HepG2 (cell line): ENCODE measurements around the gene PITHD1. TPM values are rescaled to one million over a fixed set of nuclear protein-coding genes. Genes with fewer than 3 reads are reported as not detected.

Experiments used
- HMGXB3 ChIP-seq: sonication (generic); formaldehyde crosslinking; IDR thresholded peaks from 2 replicates; pipeline ENCODE4 v1.4.0; 2020; ENCODE audit warnings: missing genetic modification reagents, borderline replicate concordance
- NR3C1 ChIP-seq: sonication (generic); formaldehyde crosslinking; IDR thresholded peaks from 2 replicates; pipeline ENCODE4 v1.4.0; 2020; ENCODE audit warnings: missing genetic modification reagents
- PAXIP1 ChIP-seq: sonication (generic); formaldehyde crosslinking; conservative IDR thresholded peaks from 2 replicates; pipeline ENCODE4 v1.4.0; 2020; ENCODE audit warnings: mild to moderate bottlenecking, missing genetic modification reagents, moderate library complexity
- REL ChIP-seq: sonication (generic); formaldehyde crosslinking; conservative IDR thresholded peaks from 2 replicates; pipeline ENCODE4 v1.8.0; 2022; ENCODE audit warnings: mild to moderate bottlenecking, missing genetic modification reagents, moderate library complexity
- SRSF9 ChIP-seq: fragments of 200-400 bp; formaldehyde crosslinking; IDR thresholded peaks from 2 replicates; pipeline ENCODE4 v1.6.1; 2018; ENCODE audit warnings: borderline replicate concordance, mild to moderate bottlenecking, low read depth, low read length; ENCODE audit not compliant: insufficient read depth, poor library complexity, severe bottlenecking
- TFDP2 ChIP-seq: sonication (generic); formaldehyde crosslinking; IDR thresholded peaks from 2 replicates; pipeline ENCODE4 v1.4.0; 2020; ENCODE audit warnings: missing genetic modification reagents
- ZNF124 ChIP-seq: sonication (generic); formaldehyde crosslinking; IDR thresholded peaks from 2 replicates; pipeline ENCODE4 v1.4.0; 2020; ENCODE audit warnings: missing genetic modification reagents
- ZNF143 ChIP-seq: sonication (generic); formaldehyde crosslinking; IDR thresholded peaks from 2 replicates; pipeline ENCODE4 v1.4.0; 2020; ENCODE audit warnings: missing genetic modification reagents
- ZNF24 ChIP-seq: fragments of 450-650 bp; IDR thresholded peaks from 2 replicates; pipeline ENCODE4 v1.6.1; 2017; ENCODE audit warnings: antibody characterized with exemption, mild to moderate bottlenecking
- ZNF580 ChIP-seq: IDR thresholded peaks from 2 replicates; pipeline ENCODE4 v1.6.1; 2016; ENCODE audit warnings: low read depth, borderline replicate concordance
- ZNF670 ChIP-seq: sonication (generic); formaldehyde crosslinking; IDR thresholded peaks from 2 replicates; pipeline ENCODE4 v1.8.0; 2022; ENCODE audit warnings: mild to moderate bottlenecking, missing genetic modification reagents, borderline replicate concordance
- ZNF674 ChIP-seq: sonication (generic); formaldehyde crosslinking; IDR thresholded peaks from 2 replicates; pipeline ENCODE4 v1.5.0; 2020; ENCODE audit warnings: low read depth, mild to moderate bottlenecking, missing genetic modification reagents
- polyA plus RNA-seq, 8 experiments: library from polyadenylated mRNA; depleted of rRNA in 3 of 8; stranded (reverse) in 7 of 8; unstranded in 1 of 8; fragments of >200 nt; fragmentation: Illumina TruSeq in 4 of 8; extraction: Trizol in 4 of 8; gene quantifications; 2 replicates each; pipeline versions ENCODE4 v1.2.1 to v1.2.3, GENCODE V29; 2011 to 2016; ENCODE audit warnings: low read depth in 4 of 8, missing spikeins in 1 of 8, mixed read lengths in 1 of 8; ENCODE audit not compliant: insufficient read depth in 1 of 8
- total RNA-seq, 5 experiments: library from RNA; depleted of rRNA; stranded (reverse); fragments of >200 nt; fragmentation: Illumina TruSeq; extraction: Trizol; gene quantifications; 2 replicates each; pipeline ENCODE4 v1.2.3, GENCODE V29; 2016; ENCODE audit warnings: low read depth in 1 of 5
- TF ChIP-seq, protein P1 (sequence below): sonication (generic); formaldehyde crosslinking; IDR thresholded peaks from 2 replicates; pipeline ENCODE4 v1.4.0; 2020; ENCODE audit warnings: mild to moderate bottlenecking, low read depth, missing genetic modification reagents
- TF ChIP-seq, protein P2 (sequence below): sonication (generic); formaldehyde crosslinking; IDR thresholded peaks from 2 replicates; pipeline ENCODE4 v1.4.0; 2020; ENCODE audit warnings: missing genetic modification reagents

PITHD1 gene
- total and polyA plus RNA-seq, 2 of the 13 experiments (the other 11 are each of a cell fraction or from before 2014, with no cell fraction given): 28.0 to 37.3 TPM

DNA sequence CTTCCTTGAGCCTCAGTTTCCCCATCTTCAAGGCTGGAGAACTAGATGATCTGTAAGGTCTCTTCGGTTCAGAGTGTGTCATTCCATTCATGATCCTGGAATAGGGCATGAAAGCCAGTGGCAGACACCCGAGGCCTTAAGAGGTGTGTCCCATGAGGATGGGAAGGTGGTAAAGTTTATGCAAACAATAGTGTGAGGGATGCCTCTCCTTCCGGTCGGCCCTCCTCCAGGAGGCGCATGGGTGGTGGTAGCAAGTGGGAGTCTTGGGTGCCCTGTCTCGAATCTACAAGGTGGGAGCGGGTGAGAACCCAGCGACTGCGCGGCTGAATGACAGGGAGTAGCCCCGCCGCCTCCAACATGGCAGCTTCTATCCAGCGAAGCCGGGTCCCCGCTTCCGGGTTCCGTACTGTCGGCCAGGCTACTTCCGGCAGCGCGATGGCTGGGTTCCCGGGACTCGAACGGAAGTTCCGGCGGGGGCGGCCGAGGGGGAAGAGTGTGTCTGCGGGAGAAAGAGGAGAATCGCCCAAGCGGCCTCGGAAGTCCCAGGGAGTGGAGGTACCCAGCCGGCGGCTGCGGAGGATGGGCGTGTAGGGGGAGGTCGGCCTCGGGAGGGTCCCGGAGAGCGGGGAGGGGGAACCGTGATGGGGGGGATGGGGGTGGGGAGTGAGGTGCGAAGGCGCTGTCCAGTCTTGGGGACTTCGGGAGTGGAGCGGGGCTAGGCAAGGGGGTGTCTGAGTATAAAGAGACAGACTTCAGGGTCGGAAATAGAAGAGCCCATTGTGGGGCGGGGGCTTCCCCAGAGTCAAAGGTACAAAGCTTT is 12.7 kb downstream of the PITHD1 start, which contains the start of gene LYPLA2 (continued):
- TF ChIP-seq NR3C1 (no peak), ZNF674 (CRISPR knock-in tag) (no peak), ZNF124 (CRISPR knock-in tag) (peak; percentile 56), ZNF580 (CRISPR knock-in tag) (no peak; the same call in 1 of the 2 replicates), REL (no peak), SRSF9 (no peak), TFDP2 (CRISPR knock-in tag) (peak; percentile 38; the same call in 1 of the 2 replicates), ZNF670 (CRISPR knock-in tag) (no peak), HMGXB3 (CRISPR knock-in tag) (no peak), ZNF143 (CRISPR knock-in tag) (peak; percentile 53; the same call in 1 of the 2 replicates), PAXIP1 (CRISPR knock-in tag) (no peak), ZNF24 (no peak)
- TF ChIP-seq, protein P1, sequence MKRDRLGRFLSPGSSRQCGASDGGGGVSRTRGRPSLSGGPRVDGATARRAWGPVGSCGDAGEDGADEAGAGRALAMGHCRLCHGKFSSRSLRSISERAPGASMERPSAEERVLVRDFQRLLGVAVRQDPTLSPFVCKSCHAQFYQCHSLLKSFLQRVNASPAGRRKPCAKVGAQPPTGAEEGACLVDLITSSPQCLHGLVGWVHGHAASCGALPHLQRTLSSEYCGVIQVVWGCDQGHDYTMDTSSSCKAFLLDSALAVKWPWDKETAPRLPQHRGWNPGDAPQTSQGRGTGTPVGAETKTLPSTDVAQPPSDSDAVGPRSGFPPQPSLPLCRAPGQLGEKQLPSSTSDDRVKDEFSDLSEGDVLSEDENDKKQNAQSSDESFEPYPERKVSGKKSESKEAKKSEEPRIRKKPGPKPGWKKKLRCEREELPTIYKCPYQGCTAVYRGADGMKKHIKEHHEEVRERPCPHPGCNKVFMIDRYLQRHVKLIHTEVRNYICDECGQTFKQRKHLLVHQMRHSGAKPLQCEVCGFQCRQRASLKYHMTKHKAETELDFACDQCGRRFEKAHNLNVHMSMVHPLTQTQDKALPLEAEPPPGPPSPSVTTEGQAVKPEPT (CRISPR knock-in tag): no peak
- TF ChIP-seq, protein P2, sequence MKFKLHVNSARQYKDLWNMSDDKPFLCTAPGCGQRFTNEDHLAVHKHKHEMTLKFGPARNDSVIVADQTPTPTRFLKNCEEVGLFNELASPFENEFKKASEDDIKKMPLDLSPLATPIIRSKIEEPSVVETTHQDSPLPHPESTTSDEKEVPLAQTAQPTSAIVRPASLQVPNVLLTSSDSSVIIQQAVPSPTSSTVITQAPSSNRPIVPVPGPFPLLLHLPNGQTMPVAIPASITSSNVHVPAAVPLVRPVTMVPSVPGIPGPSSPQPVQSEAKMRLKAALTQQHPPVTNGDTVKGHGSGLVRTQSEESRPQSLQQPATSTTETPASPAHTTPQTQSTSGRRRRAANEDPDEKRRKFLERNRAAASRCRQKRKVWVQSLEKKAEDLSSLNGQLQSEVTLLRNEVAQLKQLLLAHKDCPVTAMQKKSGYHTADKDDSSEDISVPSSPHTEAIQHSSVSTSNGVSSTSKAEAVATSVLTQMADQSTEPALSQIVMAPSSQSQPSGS (CRISPR knock-in tag): no peak
